ENCODE measurements around the gene PODXL. TPM values are rescaled to one million over a fixed set of nuclear protein-coding genes. Genes with fewer than 3 reads are reported as not detected.

Gene PODXL
- total RNA-seq, 2 donors from 2014 or later, result 523 to 701 TPM

DNA sequence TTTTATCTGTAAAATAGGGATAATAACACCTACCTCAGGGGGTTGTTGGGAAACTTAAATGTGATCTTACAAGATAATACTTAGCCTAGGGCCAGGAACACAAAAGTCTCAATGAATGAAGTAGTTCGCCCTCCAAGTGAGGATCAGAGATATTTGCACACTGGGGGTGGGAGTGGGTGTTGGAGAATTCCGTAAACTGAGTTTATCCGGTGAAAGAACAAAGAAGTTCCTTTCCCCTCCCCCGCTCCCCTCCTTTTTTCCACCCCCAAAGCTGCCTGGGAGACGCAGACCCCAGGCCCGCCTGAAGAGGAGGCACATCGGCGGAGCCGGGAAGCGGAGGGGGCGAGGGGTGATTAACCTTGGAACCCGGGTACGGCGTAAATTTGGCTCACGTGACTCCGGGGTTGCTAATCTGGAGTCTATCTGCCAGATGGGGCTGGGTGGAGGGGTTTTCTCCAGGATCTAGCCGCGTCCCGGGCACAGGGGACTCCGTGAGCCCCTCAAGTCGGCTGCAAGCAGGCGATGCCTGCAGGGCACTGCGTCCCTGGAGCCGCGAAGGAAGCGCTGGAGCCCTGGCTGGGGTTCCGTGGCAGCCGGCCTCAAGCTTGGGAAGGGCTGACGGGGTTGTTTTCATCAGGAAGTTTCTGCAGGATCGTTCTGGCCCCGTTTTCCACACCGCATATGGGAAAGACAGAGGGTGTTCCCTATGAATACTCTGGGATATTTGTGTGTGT is 1.4 kb upstream of the PODXL start:
- peak overlapping the region; percentile 95 for H3K27ac Mint-ChIP-seq
- WGBS, 2 experiments (ENCODE audit: insufficient coverage in 1 of 2, insufficient read length in 1 of 2), result 0 to 1% methylated on average over 1 to 30 of the region's 32 CpGs
- H3K4me3 Mint-ChIP-seq, result peak overlapping the region; percentile 95
- Histone ChIP-seq H3K9me3 (ENCODE audit: control insufficient read depth, low read length) (no peaks in the 10 kb centered on the region), H3K4me3 (ENCODE audit: low read length) (peak overlapping the region; percentile 91), H3K36me3 (ENCODE audit: control insufficient read depth, insufficient read depth, low read length) (peaks cover 27% of the 10 kb centered on the region), H3K27me3 (ENCODE audit: control insufficient read depth, insufficient read depth, low read length, poor library complexity, severe bottlenecking) (no peaks in the 10 kb centered on the region), H3K4me1 (ENCODE audit: control insufficient read depth, insufficient read depth, low read length) (peaks cover 4% of the 10 kb centered on the region), H3K27ac (ENCODE audit: low read depth, low read length) (peak overlapping the region; percentile 80), H3K9ac (ENCODE audit: extremely low read depth, low read length, poor library complexity, severe bottlenecking) (peak overlapping the region; percentile 82)
- no peaks in the 10 kb centered on the region for H3K9me3 Mint-ChIP-seq
- TF ChIP-seq, protein P1, sequence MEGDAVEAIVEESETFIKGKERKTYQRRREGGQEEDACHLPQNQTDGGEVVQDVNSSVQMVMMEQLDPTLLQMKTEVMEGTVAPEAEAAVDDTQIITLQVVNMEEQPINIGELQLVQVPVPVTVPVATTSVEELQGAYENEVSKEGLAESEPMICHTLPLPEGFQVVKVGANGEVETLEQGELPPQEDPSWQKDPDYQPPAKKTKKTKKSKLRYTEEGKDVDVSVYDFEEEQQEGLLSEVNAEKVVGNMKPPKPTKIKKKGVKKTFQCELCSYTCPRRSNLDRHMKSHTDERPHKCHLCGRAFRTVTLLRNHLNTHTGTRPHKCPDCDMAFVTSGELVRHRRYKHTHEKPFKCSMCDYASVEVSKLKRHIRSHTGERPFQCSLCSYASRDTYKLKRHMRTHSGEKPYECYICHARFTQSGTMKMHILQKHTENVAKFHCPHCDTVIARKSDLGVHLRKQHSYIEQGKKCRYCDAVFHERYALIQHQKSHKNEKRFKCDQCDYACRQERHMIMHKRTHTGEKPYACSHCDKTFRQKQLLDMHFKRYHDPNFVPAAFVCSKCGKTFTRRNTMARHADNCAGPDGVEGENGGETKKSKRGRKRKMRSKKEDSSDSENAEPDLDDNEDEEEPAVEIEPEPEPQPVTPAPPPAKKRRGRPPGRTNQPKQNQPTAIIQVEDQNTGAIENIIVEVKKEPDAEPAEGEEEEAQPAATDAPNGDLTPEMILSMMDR (conservative IDR thresholded peaks at IDR 0.05), result peak; percentile 28
- peak; percentile 95 for DNase-seq
- H3K4me1 Mint-ChIP-seq, result peaks cover 27% of the 10 kb centered on the region
- H3K27me3 Mint-ChIP-seq (ENCODE audit: insufficient read depth), result peaks cover 27% of the 10 kb centered on the region
- peaks cover 24% of the 10 kb centered on the region for H3K36me3 Mint-ChIP-seq (ENCODE audit: low read depth)

- Mint-ChIP-seq H3K9me3 (no peaks in the 10 kb centered on the region), H3K4me3 (peak overlapping the region; percentile 95), H3K4me1 (peaks cover 34% of the 10 kb centered on the region), H3K27ac (peak overlapping the region; percentile 95), H3K27me3 (ENCODE audit: insufficient read depth) (peaks cover 27% of the 10 kb centered on the region), H3K36me3 (ENCODE audit: low read depth) (peaks cover 29% of the 10 kb centered on the region)
- Histone ChIP-seq H3K4me1 (ENCODE audit: control insufficient read depth, insufficient read depth, low read length) (peaks cover 7% of the 10 kb centered on the region), H3K4me3 (ENCODE audit: low read length) (peak overlapping the region; percentile 91), H3K9me3 (ENCODE audit: control insufficient read depth, low read length) (no peaks in the 10 kb centered on the region), H3K36me3 (ENCODE audit: control insufficient read depth, insufficient read depth, low read length) (peaks cover 35% of the 10 kb centered on the region), H3K27ac (ENCODE audit: low read depth, low read length) (peak overlapping the region; percentile 82), H3K9ac (ENCODE audit: extremely low read depth, low read length, poor library complexity, severe bottlenecking) (peak overlapping the region; percentile 82), H3K27me3 (ENCODE audit: control insufficient read depth, insufficient read depth, low read length, poor library complexity, severe bottlenecking) (no peaks in the 10 kb centered on the region)
- WGBS, 2 experiments (ENCODE audit: insufficient coverage in 1 of 2, insufficient read length in 1 of 2), result 0% methylated on average over 2 to 25 of the region's 25 CpGs
- TF ChIP-seq, protein P1 (conservative IDR thresholded peaks at IDR 0.05), result no peak
- DNase-seq, result peak; percentile 88
These were observed 652 bp upstream of the PODXL start for GRCh38 chr7:131556909-131557651.

DNA sequence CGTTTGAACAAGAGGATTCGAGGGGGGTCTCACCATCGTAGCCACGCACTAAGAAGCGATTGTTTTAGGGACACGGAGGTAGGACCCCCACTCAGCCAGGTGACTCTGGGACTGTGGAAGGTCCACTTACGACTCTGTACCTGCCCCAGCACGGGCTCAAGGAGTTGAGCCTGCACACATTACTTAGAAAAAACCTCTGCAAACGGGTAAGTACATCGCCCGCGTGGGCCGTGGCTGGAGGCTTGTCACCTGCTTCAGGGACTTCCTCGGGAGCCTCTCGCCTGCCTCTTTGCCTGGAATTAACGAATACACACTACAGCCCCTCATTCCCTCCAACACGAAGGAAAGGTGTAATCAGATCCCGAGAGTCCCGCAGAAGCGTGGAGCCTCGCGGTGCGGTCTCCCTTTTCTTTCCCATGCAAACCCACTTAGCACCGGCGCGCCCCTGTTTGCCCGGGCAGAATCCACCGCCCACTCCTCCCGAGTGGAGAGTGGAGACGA is 826 bp downstream of the PODXL start:
- H3K27ac ChIP-seq (ENCODE audit: low read depth, low read length), result no peak overlapping the region
- H3K4me3 Mint-ChIP-seq, result peak overlapping the region; percentile 95
- H3K9me3 Mint-ChIP-seq, result no peaks in the 10 kb centered on the region
- peaks cover 47% of the 10 kb centered on the region for H3K36me3 ChIP-seq (ENCODE audit: control insufficient read depth, insufficient read depth, low read length)
- DNase-seq, result no peak
- peaks cover 15% of the 10 kb centered on the region for H3K4me1 ChIP-seq (ENCODE audit: control insufficient read depth, insufficient read depth, low read length)
- TF ChIP-seq, protein P1 (conservative IDR thresholded peaks at IDR 0.05), result no peak
- WGBS, 2 experiments (ENCODE audit: insufficient coverage in 1 of 2, insufficient read length in 1 of 2), result 1 to 4% methylated on average over 16 to 30 of the region's 30 CpGs
- no peaks in the 10 kb centered on the region for H3K27me3 ChIP-seq (ENCODE audit: control insufficient read depth, insufficient read depth, low read length, poor library complexity, severe bottlenecking)
- peak overlapping the region; percentile 78 for H3K9ac ChIP-seq (ENCODE audit: extremely low read depth, low read length, poor library complexity, severe bottlenecking)
- peaks cover 23% of the 10 kb centered on the region for H3K27me3 Mint-ChIP-seq (ENCODE audit: insufficient read depth)
- peaks cover 45% of the 10 kb centered on the region for H3K4me1 Mint-ChIP-seq
- H3K36me3 Mint-ChIP-seq (ENCODE audit: low read depth), result peaks cover 43% of the 10 kb centered on the region
- no peaks in the 10 kb centered on the region for H3K9me3 ChIP-seq (ENCODE audit: control insufficient read depth, low read length)
- H3K4me3 ChIP-seq (ENCODE audit: low read length), result peak overlapping the region; percentile 99
- H3K27ac Mint-ChIP-seq, result peak overlapping the region; percentile 74

Measured in endodermal cell (in vitro differentiated cells).